DMS79 (cell line): ENCODE data around the gene NAT9.

Experiments used
- DNase-seq: peaks from one replicate; lab custom pipeline; 2025; lab: John Stamatoyannopoulos, UW

The NAT9 gene

DNA sequence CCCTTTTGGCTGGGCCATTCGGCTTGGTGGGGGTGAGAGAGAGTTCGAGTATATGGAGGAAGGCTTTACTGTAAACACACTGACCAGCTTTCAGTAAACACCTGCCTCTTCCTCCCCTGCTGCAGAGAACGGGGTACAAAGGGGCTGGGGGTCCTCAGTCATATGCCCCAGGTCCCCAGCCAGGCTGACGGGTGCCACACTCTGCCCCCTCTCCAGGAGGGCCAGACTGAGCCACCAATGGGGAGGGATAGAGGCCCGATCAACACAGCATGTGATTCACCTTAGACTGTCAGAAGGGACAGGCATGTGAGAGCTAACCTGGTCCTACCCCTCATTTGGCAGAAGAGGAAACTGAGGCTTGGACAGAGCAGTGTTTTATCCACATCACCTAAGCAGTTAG is 14.7 kb downstream of the NAT9 start:
- DNase-seq, result no peak

DNA sequence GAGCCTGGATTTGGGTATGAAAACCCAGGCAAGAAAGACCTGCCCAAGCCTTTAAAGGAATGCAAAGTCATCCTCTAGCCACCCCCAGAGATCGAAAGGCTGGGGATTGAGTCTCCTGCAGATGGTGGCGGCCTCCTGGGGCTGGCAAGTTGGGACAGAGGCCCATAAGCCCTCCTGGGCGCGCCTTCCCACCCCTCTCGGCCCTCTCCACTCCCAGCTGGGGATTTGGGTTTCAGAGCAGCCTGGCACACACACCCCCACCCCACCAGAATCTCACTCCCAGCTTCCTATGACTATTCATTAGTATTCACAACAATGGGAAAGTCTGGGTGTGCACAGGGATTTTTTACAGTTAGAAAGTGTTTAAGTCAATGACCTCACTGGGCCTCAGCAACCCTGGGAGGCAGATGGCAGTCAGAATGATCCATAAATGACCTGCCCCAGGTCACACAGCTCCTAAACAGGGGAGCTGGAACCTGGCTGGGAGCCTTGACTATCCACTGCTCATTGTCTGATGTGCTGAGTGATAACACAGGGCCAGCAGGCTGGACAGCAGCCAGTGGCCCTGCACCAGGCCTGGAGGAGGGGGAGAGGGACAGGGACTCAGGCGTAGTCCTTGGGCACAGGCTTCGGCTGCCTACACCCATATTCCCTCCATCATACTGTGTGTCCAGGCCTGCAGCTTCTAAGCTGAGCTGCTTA is 15.6 kb downstream of the NAT9 start:
- DNase-seq, result no peak

DNA sequence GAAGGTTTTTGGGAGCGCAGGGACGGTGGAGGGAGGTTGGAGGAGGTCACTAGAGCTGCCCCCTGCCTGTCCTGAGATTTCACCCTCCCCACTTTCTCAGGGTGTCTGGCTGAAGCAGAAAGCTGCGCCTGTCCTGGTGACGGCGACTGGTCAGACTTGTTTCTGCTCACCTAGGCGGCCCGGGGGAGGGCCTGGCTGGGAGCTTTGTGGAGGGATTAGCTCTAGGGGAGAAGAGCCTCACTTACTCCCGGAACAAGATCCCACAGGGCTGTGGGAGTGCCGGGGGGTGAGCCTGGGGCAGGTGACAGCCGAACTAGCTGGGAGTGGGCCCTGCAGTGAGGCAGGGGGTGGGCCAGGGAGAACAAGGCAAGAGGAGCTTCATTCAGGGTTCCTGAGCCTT is 16.2 kb downstream of the NAT9 start:
- DNase-seq, result no peak

DNA sequence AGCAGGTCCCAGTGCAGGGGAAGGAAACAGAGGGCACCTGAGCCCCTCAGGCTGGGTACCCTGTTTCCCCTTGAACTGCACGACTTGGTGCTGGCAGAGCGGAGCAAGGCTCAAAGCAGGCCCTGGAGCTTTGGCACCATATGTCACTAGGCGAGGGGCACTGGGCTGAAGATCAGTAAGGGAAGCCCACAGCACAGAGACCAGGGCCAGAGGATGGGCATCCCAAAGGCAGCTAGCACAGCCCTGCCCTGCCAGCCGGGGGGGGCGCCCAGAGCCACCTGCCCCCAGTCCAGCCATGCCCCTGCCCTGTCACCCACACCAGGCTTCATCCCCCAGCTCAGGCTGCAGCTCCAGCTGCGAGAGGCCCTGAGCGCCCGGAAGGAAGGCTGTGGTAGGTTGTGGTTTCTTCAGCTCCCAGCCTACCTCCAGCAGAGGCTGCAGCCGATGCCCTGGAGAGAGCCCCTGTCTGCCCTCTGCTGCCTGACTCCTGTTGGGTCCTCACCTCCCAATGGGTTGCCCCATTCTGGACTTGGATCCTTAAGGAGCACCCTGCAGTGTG is 16.8 kb downstream of the NAT9 start:
- DNase-seq, result no peak

DNA sequence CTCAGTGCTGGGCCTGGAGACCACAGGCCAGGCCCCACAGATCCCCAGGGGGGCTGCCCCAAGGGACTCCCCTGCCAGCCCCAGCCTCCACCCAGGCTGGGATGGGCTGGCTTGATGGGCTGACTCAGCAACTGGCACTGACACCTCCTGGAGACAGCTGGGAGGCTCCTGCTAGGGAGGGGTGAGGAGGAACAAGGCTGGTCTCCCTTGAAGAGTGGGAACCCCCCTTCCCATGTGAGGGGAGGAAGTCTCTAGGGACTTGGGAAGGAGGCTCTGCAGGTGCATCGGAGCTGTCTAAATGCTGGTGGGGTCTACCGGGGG is 17.3 kb downstream of the NAT9 start:
- no peak for DNase-seq

DNA sequence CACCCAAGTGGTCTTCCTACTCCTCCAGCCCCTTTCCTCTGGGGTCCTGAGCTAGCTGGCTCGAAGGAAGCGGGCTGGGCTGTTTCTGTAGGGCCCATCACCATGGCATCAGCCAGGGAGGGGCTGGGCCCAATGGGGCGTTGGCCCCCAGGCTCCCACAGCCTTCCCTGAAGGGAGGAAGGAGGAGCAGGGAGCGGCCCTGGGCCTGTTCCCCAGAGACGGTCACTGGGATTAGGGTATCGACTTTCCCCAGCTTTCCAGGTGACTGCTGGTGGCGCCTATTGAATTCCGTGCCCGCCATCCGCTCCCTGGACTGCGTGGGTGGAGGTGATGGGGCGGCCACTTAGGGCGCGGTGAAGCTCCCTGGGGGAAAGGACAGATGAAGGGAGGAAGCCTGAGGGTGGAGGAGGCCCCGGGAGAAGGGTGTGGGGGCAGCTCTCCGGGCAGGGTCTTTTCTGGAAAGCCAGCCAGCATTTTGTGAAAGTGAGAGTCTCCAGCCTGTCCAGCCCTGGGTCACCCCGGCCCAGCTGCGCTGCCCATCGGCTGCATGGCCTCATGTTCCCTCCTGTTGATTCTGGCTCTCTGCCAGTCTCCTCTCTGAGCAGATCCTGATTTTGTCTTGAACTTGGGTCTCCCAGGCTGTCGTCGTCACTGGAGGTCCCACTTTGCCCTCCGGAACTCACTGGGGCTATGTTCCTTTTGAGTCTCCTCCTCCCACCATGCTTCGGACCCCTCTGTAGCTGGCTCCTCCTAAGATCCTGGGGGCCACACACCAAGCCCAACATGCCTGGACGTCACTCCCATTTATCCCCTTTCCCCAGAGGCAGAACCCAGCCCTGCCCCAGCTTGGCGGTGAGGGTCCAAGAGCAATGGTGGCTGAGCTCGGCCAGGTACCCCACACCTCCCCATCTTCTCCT is 18.0 kb downstream of the NAT9 start:
- DNase-seq, result no peak

DNA sequence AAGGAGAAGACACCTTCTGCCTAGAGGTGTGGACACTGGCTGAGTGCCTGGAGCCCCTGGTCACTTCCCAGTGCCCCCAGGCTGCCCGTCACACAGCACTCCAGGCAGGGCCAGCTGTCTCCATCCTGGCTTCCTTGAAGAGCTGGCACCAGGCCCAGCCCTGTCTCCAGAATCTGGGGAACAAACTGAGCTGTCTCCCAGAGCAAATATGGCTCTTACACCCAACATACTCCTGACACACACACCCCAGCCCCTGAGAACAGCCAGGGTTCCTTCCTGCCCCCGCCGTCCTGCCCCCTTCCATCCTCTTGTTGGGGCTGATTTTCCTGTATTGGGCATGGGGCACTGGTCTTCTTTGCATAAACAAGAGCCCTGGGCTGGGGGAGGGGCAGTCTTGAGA is 18.6 kb downstream of the NAT9 start:
- DNase-seq, result no peak

DNA sequence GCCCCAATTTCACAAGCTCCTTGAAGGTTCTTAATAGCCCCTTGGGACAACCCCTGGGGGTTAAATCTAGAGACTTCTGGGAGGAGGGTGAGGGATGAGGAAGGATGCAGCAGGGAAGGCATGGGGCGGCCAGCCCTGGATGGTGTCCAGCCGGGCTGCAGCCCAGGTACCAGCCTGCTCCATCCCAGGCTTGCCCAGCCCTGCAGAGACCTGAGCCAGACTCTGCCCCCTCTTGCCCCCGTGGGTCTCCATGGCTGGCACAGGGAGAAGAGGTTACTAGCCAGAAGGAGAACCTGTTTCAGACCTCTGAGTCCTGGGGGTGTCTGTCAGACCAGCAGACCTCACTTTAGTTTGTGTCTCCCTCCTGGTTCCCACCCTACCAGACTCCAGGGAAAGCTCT is 19.3 kb downstream of the NAT9 start:
- no peak for DNase-seq

DNA sequence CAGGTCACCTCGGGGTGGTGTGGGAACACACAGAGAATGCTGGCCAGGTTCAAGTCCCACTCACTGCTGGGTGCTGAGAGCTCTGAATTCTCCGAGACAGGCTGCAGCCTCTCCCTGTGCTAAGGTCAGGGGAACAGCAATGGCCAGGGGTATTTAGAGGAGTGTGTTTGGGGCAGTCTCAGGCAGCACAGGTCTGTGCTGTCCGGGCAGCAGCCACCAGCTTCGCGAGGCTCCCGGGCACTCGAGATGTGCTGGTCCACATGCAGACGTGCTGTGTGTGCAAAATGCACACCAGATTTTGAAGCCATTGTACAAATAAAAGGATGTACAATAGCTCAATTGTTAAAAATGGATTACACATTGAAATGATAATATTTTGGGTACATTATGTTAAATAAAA is 20.6 kb downstream of the NAT9 start:
- DNase-seq, result no peak

DNA sequence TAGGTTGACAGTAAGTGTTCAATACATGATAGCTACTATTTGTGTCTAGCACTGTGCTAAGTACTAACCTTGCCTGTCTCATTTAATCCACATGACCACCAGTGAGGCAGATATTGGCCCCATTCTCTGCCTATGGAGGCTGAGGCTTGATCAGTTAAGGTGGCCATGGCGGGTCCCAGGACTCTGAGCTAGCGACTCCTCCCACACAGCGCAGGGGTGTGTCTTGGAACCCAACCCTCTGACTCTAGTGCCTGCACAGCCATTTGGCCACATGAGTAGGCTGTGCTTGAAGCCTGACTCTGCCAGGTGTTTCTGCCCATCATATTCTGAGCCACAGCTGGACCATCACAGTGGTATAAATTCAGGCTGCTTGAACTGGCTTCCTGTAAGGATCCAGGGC is 21.3 kb downstream of the NAT9 start:
- DNase-seq, result no peak

DNA sequence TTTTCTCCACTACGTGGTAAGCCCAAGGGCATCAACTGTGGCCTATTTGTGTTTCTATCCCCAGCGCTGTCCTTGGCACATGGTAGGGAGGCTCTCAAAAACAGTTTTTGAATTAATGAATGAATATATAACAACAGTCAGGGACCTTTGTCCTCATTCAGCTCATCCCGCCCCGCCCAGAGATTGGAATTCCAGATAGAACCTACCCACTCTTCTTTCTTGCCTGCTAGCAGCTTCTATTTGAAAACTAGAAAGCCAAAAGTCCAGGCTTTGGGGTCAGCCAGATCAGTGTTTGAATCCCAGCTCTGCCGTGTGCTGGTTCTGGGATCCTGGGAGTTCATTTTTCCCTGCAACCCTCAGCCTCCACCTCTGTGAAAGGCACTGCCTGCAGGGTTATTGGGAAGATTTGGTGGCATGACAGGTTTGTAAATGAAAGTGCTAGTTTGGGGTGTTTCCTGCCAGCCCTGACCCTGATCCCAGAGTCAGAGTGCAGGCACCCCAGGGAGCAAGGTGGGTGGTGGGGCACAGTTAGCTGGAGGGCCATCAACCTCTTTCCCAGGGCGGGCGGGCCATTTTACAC is 23.2 kb downstream of the NAT9 start:
- DNase-seq, result no peak

DNA sequence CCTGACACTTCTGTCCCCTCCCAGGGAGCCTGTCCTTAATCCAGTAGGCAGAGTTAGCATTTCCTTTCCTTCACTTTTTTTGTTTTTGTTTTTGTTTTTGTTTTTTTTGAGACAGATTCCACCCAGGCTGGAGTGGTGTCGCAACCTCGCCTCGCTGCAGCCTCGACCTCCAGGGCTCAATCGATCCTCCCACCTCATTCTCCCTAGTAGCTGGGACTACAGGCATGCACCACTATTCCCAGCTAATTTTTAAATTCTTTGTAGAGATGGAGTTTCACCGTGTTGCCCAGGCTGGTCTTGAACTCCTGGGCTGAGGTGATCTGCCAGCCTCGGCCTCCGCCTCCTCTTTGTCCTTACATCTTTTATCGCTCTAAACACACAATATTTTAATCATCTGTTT is 23.7 kb downstream of the NAT9 start:
- no peak for DNase-seq

DNA sequence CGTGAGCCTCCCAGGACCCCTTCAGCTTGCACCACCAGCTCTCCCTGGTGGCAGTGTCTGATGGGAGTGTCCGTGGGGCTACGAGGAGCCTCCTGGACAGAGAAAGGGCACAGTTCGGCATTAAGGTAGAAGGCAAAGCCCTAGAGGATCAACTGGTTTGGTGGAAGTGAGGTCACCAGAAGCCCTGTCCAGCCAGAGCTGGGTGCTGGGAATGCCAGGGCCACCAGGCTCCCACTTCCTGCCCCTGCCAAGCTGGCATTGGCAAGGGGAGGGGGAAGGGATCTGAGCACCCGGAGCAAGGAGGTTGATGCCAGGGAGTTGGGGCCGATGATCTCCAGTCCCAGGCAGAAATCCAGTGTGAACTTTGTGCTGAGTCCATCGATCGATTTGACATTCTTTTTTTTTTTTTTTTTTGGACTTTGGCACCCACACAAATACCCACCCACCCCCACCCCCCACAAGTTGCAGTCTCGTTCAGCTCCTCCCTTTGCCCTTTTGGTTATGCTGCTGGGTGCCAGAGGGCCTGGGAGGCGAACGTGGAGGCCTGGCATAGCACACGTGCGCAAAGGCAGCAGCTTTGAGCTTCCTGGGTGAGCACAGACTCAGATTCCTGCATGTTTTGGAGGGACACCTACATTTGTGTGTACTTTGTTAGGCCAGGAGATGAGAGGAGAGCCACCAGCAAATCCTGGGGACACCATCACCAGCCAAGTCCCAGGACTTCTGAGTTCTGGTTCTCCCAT is 25.6 kb downstream of the NAT9 start:
- DNase-seq, result no peak

DNA sequence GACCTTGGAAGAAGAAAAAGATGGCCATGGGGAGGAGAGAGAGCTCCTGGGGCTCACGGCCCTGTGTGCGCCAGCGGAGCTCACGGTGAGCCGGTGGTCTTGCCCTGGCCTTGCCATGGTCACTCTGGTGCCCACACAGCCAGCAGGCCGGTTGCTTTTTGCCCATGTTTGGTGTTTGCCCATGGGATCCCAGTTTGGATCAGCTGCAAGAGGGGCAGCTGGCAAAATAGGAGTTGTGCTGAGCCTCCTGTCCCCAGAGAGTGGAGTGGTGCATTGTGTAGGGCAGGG is 26.2 kb downstream of the NAT9 start:
- no peak for DNase-seq

DNA sequence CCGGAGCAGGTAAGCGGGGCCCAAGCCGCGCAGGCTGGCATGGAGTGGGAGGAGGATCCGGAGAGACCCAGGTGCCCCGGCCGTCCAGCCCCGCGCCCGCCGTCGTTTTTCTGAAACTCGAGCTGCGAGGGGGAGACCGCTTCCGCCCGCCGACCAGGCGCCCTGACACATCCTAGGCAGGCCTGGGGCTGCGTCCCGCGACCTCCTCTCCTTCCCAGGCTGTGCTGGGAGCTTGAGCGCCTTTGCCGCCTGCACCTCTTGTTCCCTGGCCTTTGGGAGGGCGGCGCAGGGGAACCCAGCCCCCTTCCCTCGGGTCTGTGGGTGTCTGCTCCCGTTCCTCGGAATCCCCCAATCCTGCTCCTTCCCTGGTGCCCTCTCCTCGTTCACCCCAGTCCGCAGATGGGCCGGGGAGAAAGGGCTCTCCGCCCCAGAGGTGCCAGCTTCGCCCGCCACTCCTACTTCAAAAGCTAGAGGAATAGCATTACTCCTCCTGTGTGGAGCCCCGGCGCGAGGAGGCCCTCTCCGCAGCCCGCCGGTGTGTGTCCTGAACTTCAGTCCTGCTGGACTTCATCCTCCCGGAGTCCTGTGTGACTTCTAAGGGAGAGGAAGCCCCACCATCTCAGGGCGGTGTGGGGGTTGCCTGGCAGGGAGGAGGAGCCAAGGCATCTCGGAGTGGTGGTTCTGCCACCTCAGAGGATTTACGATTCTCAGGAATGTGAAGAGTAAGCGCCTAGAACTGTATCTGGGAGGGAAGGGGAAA is 26.7 kb downstream of the NAT9 start:
- DNase-seq, result no peak

DNA sequence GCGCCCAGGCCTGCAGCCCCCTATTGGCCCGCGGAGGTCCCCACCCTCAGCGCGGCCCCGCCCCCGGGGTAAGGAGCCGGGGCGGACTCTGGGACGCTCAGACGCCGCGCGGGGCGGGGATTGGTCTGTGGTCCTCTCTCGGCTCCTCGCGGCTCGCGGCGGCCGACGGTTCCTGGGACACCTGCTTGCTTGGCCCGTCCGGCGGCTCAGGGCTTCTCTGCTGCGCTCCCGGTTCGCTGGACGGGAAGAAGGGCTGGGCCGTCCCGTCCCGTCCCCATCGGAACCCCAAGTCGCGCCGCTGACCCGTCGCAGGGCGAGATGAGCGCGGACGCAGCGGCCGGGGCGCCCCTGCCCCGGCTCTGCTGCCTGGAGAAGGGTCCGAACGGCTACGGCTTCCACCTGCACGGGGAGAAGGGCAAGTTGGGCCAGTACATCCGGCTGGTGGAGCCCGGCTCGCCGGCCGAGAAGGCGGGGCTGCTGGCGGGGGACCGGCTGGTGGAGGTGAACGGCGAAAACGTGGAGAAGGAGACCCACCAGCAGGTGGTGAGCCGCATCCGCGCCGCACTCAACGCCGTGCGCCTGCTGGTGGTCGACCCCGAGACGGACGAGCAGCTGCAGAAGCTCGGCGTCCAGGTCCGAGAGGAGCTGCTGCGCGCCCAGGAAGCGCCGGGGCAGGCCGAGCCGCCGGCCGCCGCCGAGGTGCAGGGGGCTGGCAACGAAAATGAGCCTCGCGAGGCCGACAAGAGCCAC is 27.4 kb downstream of the NAT9 start, which contains the start of gene NHERF1:
Gene NHERF1, plus strand, starts transcription at position 100 of the 750 bp plus-strand sequence. Its CDS starts 219 bp downstream, at position 319.
- DNase-seq, result peak; percentile 33

DNA sequence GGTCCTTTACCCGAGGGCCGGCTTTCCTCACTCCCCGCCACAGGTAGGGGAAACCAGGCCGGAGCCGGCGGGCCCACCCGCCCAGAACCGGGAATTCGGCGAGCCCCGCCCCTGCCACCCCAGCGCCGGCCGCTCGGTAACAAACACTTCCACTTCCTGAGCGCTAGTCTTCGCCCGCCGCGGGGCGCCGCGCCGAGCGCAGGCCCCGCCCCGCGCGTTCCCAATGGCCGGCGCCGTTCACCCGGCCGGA is 27.9 kb downstream of the NAT9 start:
- DNase-seq, result no peak

DNA sequence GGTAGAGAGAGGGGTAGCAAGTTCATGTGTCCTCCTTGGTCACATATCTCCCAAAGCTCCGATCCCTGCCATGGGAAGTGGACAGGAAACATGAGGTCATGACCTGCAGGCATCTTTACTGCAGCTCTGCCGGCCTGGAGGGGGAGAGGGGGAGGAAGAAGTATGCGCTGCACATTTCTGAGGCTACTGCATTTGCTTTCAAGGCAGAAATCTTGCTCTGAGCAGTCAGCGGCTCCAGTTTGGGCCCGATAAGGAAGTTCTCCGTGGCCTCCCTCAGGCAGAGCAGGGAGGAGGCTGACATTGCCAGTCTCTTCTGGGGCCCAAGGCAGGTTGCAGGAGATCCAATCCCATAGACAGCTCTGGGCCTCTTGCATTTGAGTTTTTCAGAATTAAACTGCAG is 29.2 kb downstream of the NAT9 start:
- no peak for DNase-seq

DNA sequence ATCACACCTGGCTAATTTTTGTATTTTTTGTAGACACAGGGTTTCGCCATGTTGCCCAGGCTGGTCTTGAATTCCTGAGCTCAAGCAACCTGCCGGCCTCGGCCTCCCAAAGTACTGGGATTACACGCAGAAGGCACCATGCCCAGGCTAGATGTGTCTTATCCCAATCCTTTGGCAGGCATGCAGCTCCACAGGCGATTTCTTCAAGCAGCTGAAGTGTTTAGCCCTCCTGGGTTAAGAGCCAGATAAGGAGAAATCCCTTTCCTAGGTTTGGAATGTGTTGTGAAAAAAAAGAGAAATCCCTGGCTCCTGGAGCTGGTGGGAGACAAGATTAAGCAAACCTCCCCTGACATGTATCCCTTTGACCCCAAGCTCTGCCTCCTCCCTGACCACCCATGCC is 29.8 kb downstream of the NAT9 start:
- no peak for DNase-seq

DNA sequence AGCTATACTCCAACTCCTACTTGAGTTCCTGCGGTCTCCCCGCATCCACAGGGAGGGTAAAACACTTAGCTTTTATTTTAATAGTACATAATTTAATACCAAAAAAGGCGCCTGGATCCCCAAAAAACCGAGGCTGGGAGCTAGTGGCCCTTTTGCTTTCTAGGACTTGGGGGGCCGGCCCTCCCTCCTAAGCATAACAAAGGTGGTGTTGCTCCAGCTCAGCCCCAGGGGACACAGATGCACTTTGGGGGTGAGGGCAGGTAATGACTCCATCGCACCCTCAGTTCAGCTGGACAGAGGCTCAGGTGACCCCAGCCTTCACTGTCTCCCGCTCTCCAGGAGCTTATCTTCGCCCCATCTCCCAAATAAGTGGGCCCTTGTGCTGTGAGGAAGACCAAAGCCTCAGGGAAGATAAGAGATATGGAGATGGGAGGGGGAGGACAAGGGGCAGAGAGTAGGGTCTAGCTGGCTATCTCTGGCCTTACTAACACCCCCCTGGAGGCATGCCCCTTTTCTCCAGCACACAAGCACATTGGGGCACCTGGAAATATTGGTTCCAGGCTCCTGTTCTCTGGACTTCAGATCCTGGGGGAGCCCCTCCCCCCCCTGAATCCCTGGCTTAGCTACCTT is 30.5 kb downstream of the NAT9 start:
- DNase-seq, result no peak
